Panc1 (cell line): ENCODE results near the gene IGLON5. TPM values are rescaled to one million over a fixed set of nuclear protein-coding genes. Genes with fewer than 3 reads are reported as not detected.

ENCODE experiments used
- ATAC-seq: fragments of 200-7000 bp; cut with Tn5 transposase; 2 replicates; pipeline ENCODE4 v1.9.1; 2020; ENCODE audit warnings: mild to moderate bottlenecking, moderate library complexity
- BruUV-seq: library from RNA; stranded (reverse); fragments of 400-500 nt; replicated peaks from 2 replicates; lab custom pipeline; 2021; lab: Mats Ljungman, UMichigan
- CTCF ChIA-PET: fragments of 300-600 bp; sonication (Branson Sonifier 250); formaldehyde crosslinking; loops from one replicate; lab custom pipeline; 2022; ENCODE audit warnings: antibody characterized with exemption; lab: Charles Lee
- POLR2A ChIA-PET: fragments of 300-600 bp; sonication (Branson Sonifier 250); formaldehyde crosslinking; loops from one replicate; lab custom pipeline; 2022; ENCODE audit warnings: antibody characterized with exemption; lab: Charles Lee
- DNase-seq: peaks from one replicate; pipeline ENCODE4 v3.0.0-alpha.2; 2010; ENCODE audit warnings: low read depth, low spot score
- H3K27ac ChIP-seq: 2 replicates; pipeline ENCODE4 v1.5.1; 2011; ENCODE audit warnings: mild to moderate bottlenecking, low read length, inconsistent platforms
- H3K27me3 ChIP-seq: fragments of 200-500 bp; sonication (Bioruptor generic); 2 replicates; pipeline ENCODE4 v1.6.0; 2014; ENCODE audit warnings: low read length, inconsistent platforms; ENCODE audit not compliant: control insufficient read depth, insufficient read depth
- H3K36me3 ChIP-seq: fragments of 200-500 bp; sonication (Bioruptor generic); 2 replicates; pipeline ENCODE4 v1.5.1; 2014; ENCODE audit warnings: inconsistent platforms, mild to moderate bottlenecking, low read length, moderate library complexity; ENCODE audit not compliant: control insufficient read depth, insufficient read depth
- H3K4me1 ChIP-seq: 2 replicates; pipeline ENCODE4 v1.5.1; 2011; ENCODE audit warnings: inconsistent platforms, mild to moderate bottlenecking, low read length, moderate library complexity; ENCODE audit not compliant: control insufficient read depth, insufficient read depth
- H3K4me3 ChIP-seq, 2 experiments: 2 replicates each; pipeline ENCODE4 v1.5.1; 2011 to 2012; ENCODE audit warnings: low read depth in 2 of 2, low read length in 2 of 2, mild to moderate bottlenecking in 2 of 2, inconsistent platforms in 1 of 2, moderate library complexity in 1 of 2
- H3K9me3 ChIP-seq: fragments of 200-500 bp; sonication (Bioruptor generic); 2 replicates; pipeline ENCODE4 v1.5.1; 2014; ENCODE audit warnings: low read depth, mild to moderate bottlenecking, inconsistent platforms, low read length, moderate library complexity; ENCODE audit not compliant: control insufficient read depth, insufficient read depth
- POLR2AphosphoS5 ChIP-seq: IDR thresholded peaks from 2 replicates; pipeline ENCODE4 v1.6.1; 2012; ENCODE audit warnings: mild to moderate bottlenecking, low read depth, low read length, moderate library complexity
- SIN3A ChIP-seq: IDR thresholded peaks from 2 replicates; pipeline ENCODE4 v1.6.1; 2012; ENCODE audit warnings: low read depth, mild to moderate bottlenecking, low read length, moderate library complexity, borderline replicate concordance; ENCODE audit not compliant: insufficient read depth
- TCF7L2 ChIP-seq: IDR thresholded peaks from 2 replicates; pipeline ENCODE4 v1.6.1; 2011; ENCODE audit warnings: mild to moderate bottlenecking, low read depth, low read length, inconsistent platforms
- in situ Hi-C: cut with HindIII; loops from 2 replicates; pipeline ENCODE4 v1.10.0; 2016; ENCODE audit warnings: low sequenced_read_pairs, low pct_unique_long_range_greater_than_20kb
- intact Hi-C: fragments of 100-400 bp; cut with micrococcal nuclease; formaldehyde crosslinking; loops from one replicate; pipeline ENCODE4 v1.10.0; 2022; ENCODE audit not compliant: unreplicated experiment
- total RNA-seq: library from RNA; stranded (reverse); gene quantifications from one replicate; pipeline ENCODE4 v1.2.1, GENCODE V29; 2021; ENCODE audit not compliant: unreplicated experiment
- TF ChIP-seq, protein P1 (sequence below): fragments of 450-650 bp; IDR thresholded peaks from 2 replicates; pipeline ENCODE4 v1.5.1; 2017; ENCODE audit warnings: mild to moderate bottlenecking
- TF ChIP-seq, protein P2 (sequence below), 2 experiments: IDR thresholded peaks; 2 replicates each; pipeline ENCODE4 v1.6.1; 2011 to 2012; ENCODE audit warnings: low read depth in 2 of 2, control low read depth in 1 of 2, low read length in 1 of 2, mild to moderate bottlenecking in 1 of 2, moderate library complexity in 1 of 2; ENCODE audit not compliant: insufficient read depth in 1 of 2

The IGLON5 gene
- total RNA-seq, 1 experiment from 2014 or later = 0.13 TPM

DNA sequence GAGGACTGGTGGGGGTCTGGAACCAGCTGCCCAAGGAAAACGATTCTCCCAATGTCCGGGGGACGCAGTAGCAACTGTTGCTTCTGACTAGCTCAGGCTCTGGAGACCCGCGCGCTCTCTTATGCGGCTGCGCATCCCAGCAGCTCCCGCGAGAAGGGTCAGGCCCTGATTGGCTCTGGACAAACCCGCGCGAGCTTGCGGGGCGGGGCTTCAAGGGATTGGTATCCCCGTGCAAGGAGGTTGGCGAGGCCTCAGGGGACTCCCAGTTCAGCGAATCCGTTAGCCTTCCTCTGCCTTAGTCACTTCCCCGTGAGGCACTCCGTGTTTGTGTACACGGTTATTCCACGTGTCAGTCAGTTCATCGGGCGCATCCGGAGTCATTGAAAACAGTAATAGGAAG is 40.4 kb upstream of the IGLON5 start:
- Histone ChIP-seq H3K4me3 (no peak overlapping the region), H3K4me1 (no peaks in the 10 kb centered on the region), H3K9me3 (no peaks in the 10 kb centered on the region), H3K27me3 (no peaks in the 10 kb centered on the region), H3K36me3 (no peaks in the 10 kb centered on the region), H3K27ac (no peak overlapping the region)
- in situ Hi-C loops (no loop called here), intact Hi-C loops (no loop called here)
- CTCF ChIA-PET = no interaction called here
- no TSS peak for BruUV-seq
- POLR2A ChIA-PET = no interaction called here
- TF ChIP-seq SIN3A (no peak), POLR2AphosphoS5 (no peak), TCF7L2 (no peak)
- TF ChIP-seq, protein P1, sequence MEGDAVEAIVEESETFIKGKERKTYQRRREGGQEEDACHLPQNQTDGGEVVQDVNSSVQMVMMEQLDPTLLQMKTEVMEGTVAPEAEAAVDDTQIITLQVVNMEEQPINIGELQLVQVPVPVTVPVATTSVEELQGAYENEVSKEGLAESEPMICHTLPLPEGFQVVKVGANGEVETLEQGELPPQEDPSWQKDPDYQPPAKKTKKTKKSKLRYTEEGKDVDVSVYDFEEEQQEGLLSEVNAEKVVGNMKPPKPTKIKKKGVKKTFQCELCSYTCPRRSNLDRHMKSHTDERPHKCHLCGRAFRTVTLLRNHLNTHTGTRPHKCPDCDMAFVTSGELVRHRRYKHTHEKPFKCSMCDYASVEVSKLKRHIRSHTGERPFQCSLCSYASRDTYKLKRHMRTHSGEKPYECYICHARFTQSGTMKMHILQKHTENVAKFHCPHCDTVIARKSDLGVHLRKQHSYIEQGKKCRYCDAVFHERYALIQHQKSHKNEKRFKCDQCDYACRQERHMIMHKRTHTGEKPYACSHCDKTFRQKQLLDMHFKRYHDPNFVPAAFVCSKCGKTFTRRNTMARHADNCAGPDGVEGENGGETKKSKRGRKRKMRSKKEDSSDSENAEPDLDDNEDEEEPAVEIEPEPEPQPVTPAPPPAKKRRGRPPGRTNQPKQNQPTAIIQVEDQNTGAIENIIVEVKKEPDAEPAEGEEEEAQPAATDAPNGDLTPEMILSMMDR = no peak
- TF ChIP-seq, protein P2, sequence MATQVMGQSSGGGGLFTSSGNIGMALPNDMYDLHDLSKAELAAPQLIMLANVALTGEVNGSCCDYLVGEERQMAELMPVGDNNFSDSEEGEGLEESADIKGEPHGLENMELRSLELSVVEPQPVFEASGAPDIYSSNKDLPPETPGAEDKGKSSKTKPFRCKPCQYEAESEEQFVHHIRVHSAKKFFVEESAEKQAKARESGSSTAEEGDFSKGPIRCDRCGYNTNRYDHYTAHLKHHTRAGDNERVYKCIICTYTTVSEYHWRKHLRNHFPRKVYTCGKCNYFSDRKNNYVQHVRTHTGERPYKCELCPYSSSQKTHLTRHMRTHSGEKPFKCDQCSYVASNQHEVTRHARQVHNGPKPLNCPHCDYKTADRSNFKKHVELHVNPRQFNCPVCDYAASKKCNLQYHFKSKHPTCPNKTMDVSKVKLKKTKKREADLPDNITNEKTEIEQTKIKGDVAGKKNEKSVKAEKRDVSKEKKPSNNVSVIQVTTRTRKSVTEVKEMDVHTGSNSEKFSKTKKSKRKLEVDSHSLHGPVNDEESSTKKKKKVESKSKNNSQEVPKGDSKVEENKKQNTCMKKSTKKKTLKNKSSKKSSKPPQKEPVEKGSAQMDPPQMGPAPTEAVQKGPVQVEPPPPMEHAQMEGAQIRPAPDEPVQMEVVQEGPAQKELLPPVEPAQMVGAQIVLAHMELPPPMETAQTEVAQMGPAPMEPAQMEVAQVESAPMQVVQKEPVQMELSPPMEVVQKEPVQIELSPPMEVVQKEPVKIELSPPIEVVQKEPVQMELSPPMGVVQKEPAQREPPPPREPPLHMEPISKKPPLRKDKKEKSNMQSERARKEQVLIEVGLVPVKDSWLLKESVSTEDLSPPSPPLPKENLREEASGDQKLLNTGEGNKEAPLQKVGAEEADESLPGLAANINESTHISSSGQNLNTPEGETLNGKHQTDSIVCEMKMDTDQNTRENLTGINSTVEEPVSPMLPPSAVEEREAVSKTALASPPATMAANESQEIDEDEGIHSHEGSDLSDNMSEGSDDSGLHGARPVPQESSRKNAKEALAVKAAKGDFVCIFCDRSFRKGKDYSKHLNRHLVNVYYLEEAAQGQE (IDR thresholded peaks at IDR 0.05; ENCODE audit: insufficient read depth in 1 of 2, low read depth in 2 of 2, low read length in 1 of 2) = no peak
- ATAC-seq (no peak), DNase-seq (no peak)

DNA sequence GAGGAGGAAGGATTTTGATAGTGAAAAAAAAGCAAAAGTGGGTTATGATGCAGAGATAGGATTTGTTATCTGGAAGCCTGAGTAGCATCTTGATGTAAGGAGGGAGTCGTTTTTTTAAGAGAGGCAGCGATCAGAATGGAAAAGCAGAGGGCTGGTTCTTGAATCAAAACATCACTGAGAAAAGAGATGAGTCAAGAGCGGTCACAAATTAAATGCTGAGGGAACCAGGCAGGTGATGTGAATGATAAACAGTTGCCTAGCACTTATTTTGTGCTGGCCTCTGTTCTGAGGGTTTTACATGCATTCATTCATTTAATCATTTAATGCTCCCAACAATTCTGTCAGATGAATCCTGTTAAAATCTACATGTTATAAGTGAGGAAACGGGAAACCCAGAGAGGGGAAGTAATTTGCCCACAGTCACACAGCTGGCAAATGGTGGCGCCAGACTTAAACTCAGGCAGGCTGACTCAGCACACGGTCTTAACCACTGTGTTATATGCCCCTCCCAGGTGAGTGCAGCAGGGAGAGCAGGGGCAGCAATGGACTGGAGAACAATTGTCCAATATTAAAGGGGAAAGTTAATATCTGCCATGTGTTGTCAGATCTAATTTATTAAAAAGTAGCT is 39.1 kb upstream of the IGLON5 start:
- in situ Hi-C loops = no loop called here
- no peak for ATAC-seq
- no peaks in the 10 kb centered on the region for H3K4me1 ChIP-seq
- ChIA-PET POLR2A (no interaction called here), CTCF (no interaction called here)
- no peak for DNase-seq
- no peaks in the 10 kb centered on the region for H3K27me3 ChIP-seq
- H3K4me3 ChIP-seq = no peak overlapping the region
- TF ChIP-seq, protein P2 (IDR thresholded peaks at IDR 0.05; ENCODE audit: insufficient read depth in 1 of 2, low read depth in 2 of 2, low read length in 1 of 2) = no peak
- TF ChIP-seq POLR2AphosphoS5 (no peak), SIN3A (no peak), TCF7L2 (no peak)
- TF ChIP-seq, protein P1 = no peak
- no peaks in the 10 kb centered on the region for H3K36me3 ChIP-seq
- H3K9me3 ChIP-seq = no peaks in the 10 kb centered on the region
- BruUV-seq = no TSS peak
- H3K27ac ChIP-seq = no peak overlapping the region
- intact Hi-C loops = no loop called here
